PC-3 (cell line): ENCODE results near the gene GLI3.

Experiments
- EZH2 ChIP-seq: fragments of 300-600 bp; sonication (generic); IDR thresholded peaks from one replicate; pipeline ENCODE4 v1.6.1; 2017; ENCODE audit warnings: antibody characterized with exemption, mild to moderate bottlenecking, low read length; ENCODE audit not compliant: unreplicated experiment
- EZH2phosphoT487 ChIP-seq: fragments of 300-600 bp; sonication (generic); IDR thresholded peaks from 2 replicates; pipeline ENCODE4 v1.6.1; 2018; ENCODE audit warnings: mild to moderate bottlenecking, antibody characterized with exemption, low read length, borderline replicate concordance
- TF ChIP-seq, protein P1 (sequence below): fragments of 300-600 bp; sonication (generic); conservative IDR thresholded peaks from 2 replicates; pipeline ENCODE4 v1.5.1; 2017; ENCODE audit warnings: antibody characterized with exemption, low read depth, mild to moderate bottlenecking, low read length

DNA sequence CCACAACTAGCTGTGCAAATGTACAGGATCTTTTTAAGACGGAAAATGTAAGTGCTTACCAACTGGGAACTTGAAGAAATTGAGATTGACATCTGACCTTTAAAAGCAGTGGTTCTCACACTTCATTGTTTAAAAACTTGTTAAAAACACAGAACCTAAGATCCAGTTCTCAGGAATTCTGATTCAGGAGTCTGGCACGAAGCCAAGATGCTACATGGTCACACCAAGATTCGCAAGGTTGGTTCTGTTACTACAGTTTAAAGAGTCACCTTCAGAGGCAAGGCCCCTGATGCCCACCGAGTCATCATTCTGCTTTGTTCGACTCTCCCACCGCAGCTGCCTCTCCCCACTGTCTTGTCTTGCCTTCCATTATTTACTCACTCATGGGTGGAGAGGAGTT lies 113.3 kb downstream of the GLI3 start:
- TF ChIP-seq EZH2 (no peak), EZH2phosphoT487 (no peak)
- TF ChIP-seq, protein P1, sequence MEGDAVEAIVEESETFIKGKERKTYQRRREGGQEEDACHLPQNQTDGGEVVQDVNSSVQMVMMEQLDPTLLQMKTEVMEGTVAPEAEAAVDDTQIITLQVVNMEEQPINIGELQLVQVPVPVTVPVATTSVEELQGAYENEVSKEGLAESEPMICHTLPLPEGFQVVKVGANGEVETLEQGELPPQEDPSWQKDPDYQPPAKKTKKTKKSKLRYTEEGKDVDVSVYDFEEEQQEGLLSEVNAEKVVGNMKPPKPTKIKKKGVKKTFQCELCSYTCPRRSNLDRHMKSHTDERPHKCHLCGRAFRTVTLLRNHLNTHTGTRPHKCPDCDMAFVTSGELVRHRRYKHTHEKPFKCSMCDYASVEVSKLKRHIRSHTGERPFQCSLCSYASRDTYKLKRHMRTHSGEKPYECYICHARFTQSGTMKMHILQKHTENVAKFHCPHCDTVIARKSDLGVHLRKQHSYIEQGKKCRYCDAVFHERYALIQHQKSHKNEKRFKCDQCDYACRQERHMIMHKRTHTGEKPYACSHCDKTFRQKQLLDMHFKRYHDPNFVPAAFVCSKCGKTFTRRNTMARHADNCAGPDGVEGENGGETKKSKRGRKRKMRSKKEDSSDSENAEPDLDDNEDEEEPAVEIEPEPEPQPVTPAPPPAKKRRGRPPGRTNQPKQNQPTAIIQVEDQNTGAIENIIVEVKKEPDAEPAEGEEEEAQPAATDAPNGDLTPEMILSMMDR = no peak
